Head of caudate nucleus (tissue), 42 donors: ENCODE results near the gene SIDT1.

ENCODE experiments used
- DNase-seq, 42 donors: peaks; one replicate each; pipeline versions ENCODE4 v3.0.0 to v3.0.0-alpha.2; 2020 to 2021; ENCODE audit warnings: mixed read lengths in 7 of 42
- intact Hi-C: fragments of 100-400 bp; cut with DNase I; formaldehyde crosslinking; loops from one replicate; pipeline ENCODE4 v1.15.0; 2022

The SIDT1 gene

DNA sequence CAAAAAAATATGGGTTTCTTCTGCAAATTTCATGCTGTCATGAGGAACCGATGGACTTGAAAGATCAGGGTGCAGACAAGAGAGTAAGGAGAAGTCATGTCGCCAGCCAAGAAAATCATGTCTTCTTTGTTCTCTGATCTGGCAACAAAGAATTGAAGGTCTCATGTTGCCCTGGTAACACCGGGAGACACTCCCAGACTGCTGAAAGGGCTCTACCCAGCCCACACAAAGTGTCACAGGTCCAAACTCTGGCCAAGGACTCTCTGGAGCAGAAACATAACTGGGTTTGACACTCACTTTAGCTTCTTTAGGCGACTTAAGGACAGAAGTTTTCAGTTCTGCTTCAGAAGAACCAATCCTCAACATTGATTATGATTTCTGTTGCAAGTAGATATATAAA, 42.9 kb downstream of the SIDT1 start:
- intact Hi-C loops = no loop called here
- DNase-seq = peak in 2 of 42 donors; percentile 3 to 5

- DNase-seq = no peak
- intact Hi-C loops = no loop called here
Observed at GRCh38 chr3:113585228-113585627, 52.9 kb downstream of the SIDT1 start.

- DNase-seq = no peak
- intact Hi-C loops = no loop called here
Observed at GRCh38 chr3:113585720-113586119, 53.4 kb downstream of the SIDT1 start.

DNA sequence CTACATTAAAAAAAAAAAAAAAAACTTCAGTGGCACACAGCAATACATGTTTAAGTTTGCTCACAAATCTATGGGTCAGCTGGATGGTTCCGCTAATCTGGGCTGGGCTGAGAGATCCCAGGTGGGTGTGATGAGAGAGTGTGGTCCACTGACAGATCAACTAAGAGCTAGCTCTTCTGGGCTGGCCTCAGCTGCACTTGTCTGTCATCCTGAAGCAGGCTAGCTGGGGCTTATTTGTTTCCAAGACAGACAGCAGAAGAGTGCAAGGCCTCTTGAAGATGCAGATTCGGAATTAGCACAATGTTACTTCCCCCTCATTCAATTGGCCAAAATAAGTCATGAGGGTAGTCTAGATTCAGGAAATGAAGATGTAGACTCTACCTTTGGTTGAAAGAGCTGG, 56.5 kb downstream of the SIDT1 start:
- intact Hi-C loops = no loop called here
- no peak for DNase-seq

DNA sequence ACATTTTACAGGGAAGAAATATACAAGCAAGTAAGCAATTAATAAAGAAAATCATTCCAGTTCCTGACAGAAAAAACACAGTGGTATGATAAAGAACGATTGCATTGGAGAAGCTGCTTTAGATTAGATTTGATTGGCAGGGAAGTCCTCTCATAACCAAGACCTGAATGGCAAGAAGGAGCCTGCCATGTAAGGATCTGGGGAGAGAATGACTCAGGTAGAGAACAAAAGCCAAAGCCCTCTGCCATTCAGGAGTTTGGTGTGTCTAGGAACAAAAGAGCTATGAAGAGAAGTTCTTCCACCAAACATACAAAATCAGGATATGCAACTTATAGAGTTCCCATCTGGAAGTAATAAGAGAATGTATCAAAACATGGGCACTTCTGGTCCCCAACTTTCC, 57.6 kb downstream of the SIDT1 start:
- no peak for DNase-seq
- intact Hi-C loops = no loop called here

GRCh38 chr3:113590983-113591382, 58.6 kb downstream of the SIDT1 start:
- DNase-seq = no peak

DNA sequence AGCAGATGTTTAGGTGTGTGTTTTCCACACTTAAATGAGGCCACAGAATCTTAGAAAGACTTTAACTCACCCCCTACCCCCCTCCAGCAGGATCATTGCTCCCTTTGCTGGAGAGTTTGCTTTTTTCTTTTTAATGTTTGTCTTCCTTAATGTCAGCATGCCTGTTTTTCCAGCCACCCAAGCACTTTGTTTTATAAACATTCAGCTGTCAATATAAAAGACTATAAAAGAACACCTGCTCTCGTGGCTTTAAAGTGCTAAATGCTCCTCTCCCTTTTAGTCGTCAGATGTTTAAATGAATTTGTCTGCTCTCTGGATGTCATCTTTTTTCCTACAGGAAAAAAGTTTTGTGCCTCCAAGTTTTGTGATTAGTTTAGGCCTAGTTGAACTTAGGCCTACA, 61.7 kb downstream of the SIDT1 start:
- intact Hi-C loops = no loop called here
- no peak for DNase-seq

More at GRCh38 chr3:113590983-113591382, 58.6 kb downstream of the SIDT1 start:
- intact Hi-C loops = no loop called here

DNA sequence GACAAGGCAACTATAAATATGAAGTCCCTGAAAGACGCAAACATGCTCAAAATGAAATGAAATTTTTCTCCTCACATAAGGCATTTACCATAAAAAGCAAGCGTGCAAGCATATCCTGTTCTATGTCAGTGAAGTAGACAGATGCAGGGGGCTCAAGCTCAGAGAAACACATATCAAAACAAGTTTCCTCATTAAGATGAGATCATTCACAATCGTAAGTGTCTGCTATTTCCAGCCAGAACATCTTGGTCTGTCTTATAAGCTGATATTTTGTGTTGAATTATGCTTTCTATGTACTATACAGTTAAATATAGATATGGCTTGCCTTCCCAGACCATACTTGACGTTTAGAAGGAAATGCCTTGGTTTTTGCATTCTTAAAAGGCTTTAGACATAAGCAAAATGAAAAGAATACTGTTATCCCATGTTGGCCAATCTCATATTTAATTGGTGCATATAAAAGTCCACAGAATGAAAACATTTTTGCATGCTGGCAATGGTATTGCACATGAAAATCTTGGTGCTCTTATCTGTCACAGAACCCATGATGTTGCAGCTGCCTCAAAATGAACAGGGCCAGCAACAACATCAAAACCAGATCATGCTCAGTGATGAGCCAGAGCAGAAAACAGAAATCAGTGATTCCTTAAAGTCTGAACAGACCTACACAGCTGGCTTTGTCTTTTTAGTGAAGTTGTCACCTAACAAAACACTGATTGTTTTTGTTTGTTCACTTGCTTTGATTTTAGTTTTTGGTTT, 65.4 kb downstream of the SIDT1 start:
- DNase-seq = no peak
- intact Hi-C loops = no loop called here

DNA sequence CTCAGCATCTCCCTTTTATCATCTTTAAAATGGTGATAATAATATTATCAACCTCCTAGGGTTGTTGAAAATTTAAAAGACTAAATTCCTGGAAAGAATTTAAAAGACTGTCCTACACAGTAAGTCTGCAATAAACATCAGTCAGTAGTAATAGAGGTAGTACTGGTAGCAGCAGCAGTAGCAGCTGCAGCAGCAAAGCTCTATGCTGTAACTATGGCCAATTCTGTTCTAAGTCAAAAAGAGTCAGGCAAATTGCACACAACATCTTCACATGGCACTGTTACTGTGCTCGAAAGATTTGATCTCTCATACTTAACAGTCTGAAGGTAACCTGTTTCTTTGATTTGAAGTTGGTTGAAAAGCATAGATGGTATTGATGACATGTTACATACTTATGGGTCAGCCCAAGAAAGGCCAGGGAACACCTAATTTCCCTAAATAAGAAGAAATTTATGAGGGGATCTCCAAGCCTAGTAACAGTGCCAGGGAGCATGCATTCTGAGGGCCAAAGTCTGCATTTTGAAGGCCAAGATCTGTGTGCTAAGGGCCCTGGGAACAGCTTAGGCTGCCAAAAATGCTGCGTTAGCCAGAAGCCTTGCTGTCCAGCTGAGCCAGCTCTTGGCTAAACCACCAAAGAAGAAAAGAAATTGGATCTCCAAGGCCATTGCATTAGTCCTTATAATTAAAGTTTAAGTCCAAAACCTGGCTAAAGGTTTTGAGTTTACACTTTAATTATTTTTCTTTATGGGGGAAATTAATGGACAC, 68.2 kb downstream of the SIDT1 start:
- DNase-seq = peak in 13 of 42 donors; percentile 8 to 58 (median 19)
- intact Hi-C loops = no loop called here

DNA sequence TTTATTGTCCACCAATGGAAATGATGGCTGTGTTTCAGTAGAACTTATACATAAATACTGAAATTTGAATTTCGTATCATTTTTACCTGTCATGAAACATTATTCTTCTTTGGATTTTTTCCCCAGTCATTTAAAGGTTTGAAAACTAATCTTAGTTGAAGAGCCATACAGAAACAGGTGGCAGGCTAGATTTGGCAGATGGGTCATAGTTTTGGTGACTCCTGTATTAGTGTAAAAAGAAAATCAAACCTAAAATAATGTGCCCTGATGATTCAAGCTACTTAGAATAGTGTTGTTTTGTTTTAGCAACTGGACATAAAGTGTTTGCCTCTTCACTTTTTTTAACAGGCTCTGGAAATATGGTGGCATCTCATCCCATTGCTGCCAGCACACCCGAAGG, 68.9 kb downstream of the SIDT1 start:
- intact Hi-C loops = no loop called here
- DNase-seq = no peak

DNA sequence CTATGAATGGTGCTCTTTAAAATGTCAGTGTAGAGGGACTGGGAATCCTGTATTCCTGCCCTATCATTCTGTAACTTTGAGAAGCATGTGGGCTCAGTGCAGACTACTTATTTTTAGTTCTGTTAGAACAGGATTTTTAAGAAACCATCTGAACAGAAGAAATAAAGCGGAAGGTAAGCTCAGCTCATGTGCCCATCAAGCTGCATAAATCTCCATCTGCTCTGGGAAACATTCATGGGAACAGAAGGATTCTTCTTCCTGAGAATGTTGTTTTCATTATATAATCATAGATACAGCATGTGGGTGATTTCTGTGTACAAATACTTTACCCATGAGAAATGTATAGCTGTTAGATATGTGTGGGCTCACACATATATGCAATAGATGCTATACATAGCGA, 69.9 kb downstream of the SIDT1 start:
- intact Hi-C loops = no loop called here
- DNase-seq = no peak

DNA sequence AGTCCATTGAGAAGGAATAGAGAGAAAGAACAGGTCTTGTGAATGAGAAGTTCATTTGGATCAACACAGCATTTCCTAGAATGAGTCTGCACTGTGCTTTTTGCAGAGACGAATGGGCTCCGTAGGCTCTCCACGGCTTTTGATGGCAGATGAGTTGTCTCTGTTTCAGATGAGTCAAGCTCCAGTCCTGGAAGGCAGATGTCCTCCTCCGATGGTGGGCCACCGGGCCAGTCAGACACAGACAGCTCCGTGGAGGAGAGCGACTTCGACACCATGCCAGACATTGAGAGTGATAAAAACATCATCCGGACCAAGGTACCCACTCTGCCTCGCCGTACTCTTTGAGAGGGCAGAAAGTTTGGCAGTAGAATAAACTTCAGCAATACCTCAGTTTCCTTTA, 70.5 kb downstream of the SIDT1 start:
- DNase-seq = no peak
- intact Hi-C loops = no loop called here

DNA sequence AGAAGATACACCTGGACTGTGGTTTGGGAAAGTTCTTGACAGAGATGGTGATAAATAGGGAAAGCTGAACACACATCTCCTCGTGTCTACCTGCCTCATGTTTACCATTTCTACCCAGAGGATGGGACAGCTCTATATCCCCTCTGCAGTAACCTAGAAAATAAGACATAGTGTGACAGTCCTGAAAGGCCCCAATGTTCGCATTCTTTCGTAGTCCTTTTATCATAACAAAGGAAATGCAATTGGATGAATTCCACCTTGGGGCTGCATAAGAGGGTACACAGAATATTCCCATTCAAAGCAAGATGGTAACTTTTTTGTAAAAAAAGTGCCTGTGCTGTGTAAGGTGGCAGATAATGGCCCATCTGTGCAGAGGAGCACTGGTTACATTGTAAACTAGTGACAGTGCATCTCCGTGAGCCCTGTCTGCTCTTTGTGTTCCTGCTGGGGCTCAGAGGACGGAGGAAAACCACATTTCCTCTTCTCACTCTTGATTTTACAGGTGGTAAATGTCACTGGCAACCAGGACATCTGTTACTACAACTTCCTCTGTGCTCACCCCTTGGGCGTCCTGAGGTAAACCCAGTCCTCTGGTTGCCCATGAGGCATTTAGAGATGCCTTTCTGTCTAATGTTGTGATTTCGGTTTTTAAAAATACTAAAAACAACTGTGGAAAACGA, 74.3 kb downstream of the SIDT1 start:
- intact Hi-C loops = no loop called here

DNA sequence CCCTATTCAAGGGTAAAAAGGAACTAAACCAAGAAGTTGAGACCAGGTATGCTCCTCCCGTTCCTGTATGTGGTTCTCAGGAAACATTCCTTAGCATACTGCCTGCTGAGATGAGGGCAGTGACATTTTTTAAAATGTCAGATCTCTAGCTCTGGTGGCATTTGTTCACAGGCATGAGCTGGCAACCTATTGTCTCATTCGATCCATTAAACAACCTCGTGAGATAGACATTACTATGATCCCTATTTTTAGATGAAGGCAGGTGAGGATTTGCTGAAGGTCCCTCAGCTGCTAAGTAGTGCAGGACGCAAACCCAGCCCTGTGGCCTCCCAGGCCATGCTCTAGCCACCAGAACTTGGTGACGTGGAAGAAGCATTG, 74.9 kb downstream of the SIDT1 start:
- intact Hi-C loops = no loop called here
- DNase-seq = no peak

More for the DNA sequence above, 74.3 kb downstream of the SIDT1 start:
- peak in 1 of 42 donors; percentile 5 for DNase-seq

DNA sequence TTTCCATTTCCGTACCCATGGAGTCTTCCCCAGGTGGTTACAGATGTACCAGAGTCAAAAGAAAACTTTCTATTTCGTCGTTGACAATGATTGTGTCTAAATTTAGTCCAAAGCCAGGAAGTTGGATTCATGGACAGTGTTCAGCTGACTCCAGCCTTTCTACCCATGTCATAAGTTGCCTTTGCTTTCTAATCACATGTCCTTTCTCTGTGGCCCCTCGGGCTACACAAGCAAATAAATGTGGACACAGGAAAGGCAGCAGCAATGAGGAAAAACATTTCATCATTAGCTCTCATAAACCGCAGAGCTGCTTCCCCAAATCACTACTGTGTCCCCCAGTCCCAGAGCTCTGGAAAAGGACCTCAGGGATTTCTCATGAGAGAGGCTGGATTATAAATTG, 82.0 kb downstream of the SIDT1 start:
- DNase-seq = no peak
- intact Hi-C loops = no loop called here

GRCh38 chr3:113615976-113616375, 83.6 kb downstream of the SIDT1 start:
- no peak for DNase-seq
- intact Hi-C loops = no loop called here

GRCh38 chr3:113617726-113618125, 85.4 kb downstream of the SIDT1 start:
- no peak for DNase-seq
- intact Hi-C loops = no loop called here

- intact Hi-C loops = loop anchor here (10.0 kb wide), 1 partner anchor 125 kb away; no protein-coding TSS in a partner anchor
- DNase-seq = no peak
Observed at GRCh38 chr3:113620091-113620490, 87.7 kb downstream of the SIDT1 start.

GRCh38 chr3:113623324-113623723, 91.0 kb downstream of the SIDT1 start:
- DNase-seq = no peak
- intact Hi-C loops = loop anchor here (10.0 kb wide), 1 partner anchor 129 kb away; no protein-coding TSS in a partner anchor

GRCh38 chr3:113623811-113624210, 91.5 kb downstream of the SIDT1 start:
- intact Hi-C loops = loop anchor here (10.0 kb wide), 1 partner anchor 129 kb away; no protein-coding TSS in a partner anchor
- DNase-seq = no peak
